ENCODE measurements around the gene KAT2B.

Gene KAT2B

GRCh38 chr3:20056725-20057611 is 16.7 kb downstream of the KAT2B start:
- TF ChIP-seq, protein P1, sequence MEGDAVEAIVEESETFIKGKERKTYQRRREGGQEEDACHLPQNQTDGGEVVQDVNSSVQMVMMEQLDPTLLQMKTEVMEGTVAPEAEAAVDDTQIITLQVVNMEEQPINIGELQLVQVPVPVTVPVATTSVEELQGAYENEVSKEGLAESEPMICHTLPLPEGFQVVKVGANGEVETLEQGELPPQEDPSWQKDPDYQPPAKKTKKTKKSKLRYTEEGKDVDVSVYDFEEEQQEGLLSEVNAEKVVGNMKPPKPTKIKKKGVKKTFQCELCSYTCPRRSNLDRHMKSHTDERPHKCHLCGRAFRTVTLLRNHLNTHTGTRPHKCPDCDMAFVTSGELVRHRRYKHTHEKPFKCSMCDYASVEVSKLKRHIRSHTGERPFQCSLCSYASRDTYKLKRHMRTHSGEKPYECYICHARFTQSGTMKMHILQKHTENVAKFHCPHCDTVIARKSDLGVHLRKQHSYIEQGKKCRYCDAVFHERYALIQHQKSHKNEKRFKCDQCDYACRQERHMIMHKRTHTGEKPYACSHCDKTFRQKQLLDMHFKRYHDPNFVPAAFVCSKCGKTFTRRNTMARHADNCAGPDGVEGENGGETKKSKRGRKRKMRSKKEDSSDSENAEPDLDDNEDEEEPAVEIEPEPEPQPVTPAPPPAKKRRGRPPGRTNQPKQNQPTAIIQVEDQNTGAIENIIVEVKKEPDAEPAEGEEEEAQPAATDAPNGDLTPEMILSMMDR (conservative IDR thresholded peaks at IDR 0.05; ENCODE audit: control insufficient read depth, insufficient read depth, low read depth, low read length): no peak
- peak; percentile 96 for DNase-seq (ENCODE audit: low read depth)
- no peak overlapping the region for H3K4me3 ChIP-seq (ENCODE audit: control insufficient read depth, low read depth, low read length)

- peak; percentile 30 for DNase-seq (ENCODE audit: low read depth)
- no peak overlapping the region for H3K4me3 ChIP-seq (ENCODE audit: control insufficient read depth, low read depth, low read length)
- TF ChIP-seq, protein P1 (conservative IDR thresholded peaks at IDR 0.05; ENCODE audit: control insufficient read depth, insufficient read depth, low read depth, low read length): no peak
Measured at GRCh38 chr3:20057612-20058180, 17.4 kb downstream of the KAT2B start.

DNA sequence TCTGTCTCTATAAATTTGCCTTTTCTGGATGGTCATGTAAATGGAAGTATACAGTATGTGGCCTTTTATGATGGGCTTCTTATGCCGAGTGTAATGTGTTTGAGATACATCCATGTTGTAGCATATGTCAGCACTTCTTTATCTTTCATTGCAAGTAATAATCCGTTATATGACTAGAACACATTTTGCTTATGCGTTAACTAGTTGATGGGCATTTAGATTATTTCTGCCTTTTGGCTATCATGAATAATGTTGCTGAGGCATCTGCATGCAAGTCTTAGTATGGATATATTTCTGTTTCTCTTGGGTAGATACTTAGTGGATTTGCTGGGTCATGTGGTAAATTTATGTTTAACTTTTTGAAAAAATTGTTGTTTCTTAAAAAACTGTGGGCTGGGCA is 19.7 kb downstream of the KAT2B start:
- no peak overlapping the region for H3K4me3 ChIP-seq (ENCODE audit: control insufficient read depth, low read depth, low read length)
- DNase-seq (ENCODE audit: low read depth): no peak
- TF ChIP-seq, protein P1 (conservative IDR thresholded peaks at IDR 0.05; ENCODE audit: control insufficient read depth, insufficient read depth, low read depth, low read length): no peak

DNA sequence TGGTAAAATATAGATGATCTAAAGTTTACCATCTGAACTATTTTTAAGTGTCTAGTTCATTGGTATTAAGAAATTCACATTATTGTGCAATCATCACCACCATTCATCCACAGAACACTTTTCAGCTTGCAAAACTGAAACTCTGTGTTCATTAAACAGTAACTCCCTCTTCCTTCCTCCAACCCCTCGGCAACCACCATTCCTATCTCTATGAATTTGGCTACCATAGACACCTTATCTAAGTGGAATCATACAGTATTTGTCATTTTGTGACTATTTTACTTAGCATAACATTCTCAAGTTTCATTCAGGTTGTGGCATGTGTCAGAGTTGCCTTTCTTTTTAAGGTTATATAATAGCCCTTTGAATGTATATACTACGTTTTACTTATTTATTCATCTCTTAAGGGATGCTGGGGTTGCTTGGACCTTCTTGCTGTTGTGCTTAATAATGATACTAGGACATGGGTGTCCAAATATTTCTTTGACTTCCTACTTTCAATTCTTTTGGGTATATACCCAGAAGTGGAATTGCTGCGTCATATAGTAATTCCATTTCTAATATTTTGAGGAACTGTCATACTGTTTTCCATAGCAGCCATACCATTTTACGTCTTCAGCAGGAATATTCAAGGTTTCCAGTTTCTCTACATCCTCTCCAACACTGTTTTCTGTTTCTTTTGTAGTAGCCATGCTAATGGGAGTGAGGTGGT is 20.9 kb downstream of the KAT2B start:
- TF ChIP-seq, protein P1 (conservative IDR thresholded peaks at IDR 0.05; ENCODE audit: control insufficient read depth, insufficient read depth, low read depth, low read length): no peak
- H3K4me3 ChIP-seq (ENCODE audit: control insufficient read depth, low read depth, low read length): no peak overlapping the region
- DNase-seq (ENCODE audit: low read depth): peak; percentile 69

DNA sequence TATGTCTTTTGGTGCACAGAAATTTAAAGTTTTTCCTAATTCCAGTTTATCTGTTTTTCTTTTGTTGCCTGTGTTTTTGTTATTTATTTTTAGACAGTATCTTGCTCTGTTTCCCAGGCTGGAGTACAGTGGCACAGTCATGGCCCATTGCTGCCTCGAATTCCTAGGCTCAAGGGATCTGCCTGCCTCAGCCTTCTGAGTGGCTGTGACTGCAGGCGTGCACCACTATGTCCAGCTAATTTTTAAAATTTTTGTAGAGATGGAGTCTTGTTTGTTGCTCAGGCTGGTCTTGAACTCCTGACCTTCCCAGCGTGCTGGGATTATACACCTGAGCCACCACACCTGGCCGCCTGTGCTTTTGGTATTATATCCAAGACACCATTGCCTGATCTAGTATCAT is 22.8 kb downstream of the KAT2B start:
- H3K4me3 ChIP-seq (ENCODE audit: control insufficient read depth, low read depth, low read length): no peak overlapping the region
- TF ChIP-seq, protein P1 (conservative IDR thresholded peaks at IDR 0.05; ENCODE audit: control insufficient read depth, insufficient read depth, low read depth, low read length): no peak
- DNase-seq (ENCODE audit: low read depth): no peak

- TF ChIP-seq, protein P1 (conservative IDR thresholded peaks at IDR 0.05; ENCODE audit: control insufficient read depth, insufficient read depth, low read depth, low read length): no peak
- no peak overlapping the region for H3K4me3 ChIP-seq (ENCODE audit: control insufficient read depth, low read depth, low read length)
- no peak for DNase-seq (ENCODE audit: low read depth)
Measured at GRCh38 chr3:20064387-20064786, 24.1 kb downstream of the KAT2B start.

All from fibroblast of mammary gland (primary cell).